HG02938 (cell line): ENCODE data around the gene KIAA0825.
A peak's percentile ranks its signal among the peaks of the same experiment; 100 is the strongest.
"Not testable (repeated sequence)": the region's sequence is repeated elsewhere in the genome, so short reads cannot be mapped to it uniquely, and the experiment has no call there.

Experiments
- ATAC-seq: cut with Tn5 transposase; IDR thresholded peaks from one replicate; pipeline ENCODE4 v1.9.1; 2021; ENCODE audit warnings: mild to moderate bottlenecking, moderate library complexity; ENCODE audit not compliant: unreplicated experiment

Gene KIAA0825

GRCh38 chr5:94595281-94595840 is 23.0 kb downstream of the KIAA0825 start:
- no peak for ATAC-seq

- ATAC-seq: peak; percentile 81
Observed at GRCh38 chr5:94577466-94578245, 40.7 kb downstream of the KIAA0825 start.

- ATAC-seq: no peak
Observed at GRCh38 chr5:94575196-94575595, 43.2 kb downstream of the KIAA0825 start.

GRCh38 chr5:94573349-94573748 is 45.1 kb downstream of the KIAA0825 start:
- not testable (repeated sequence) for ATAC-seq

- ATAC-seq: no peak
Observed at GRCh38 chr5:94571415-94571814, 47.0 kb downstream of the KIAA0825 start.

GRCh38 chr5:94564812-94565211 is 53.6 kb downstream of the KIAA0825 start:
- no peak for ATAC-seq

- no peak for ATAC-seq
Observed at GRCh38 chr5:94562327-94562971, 56.0 kb downstream of the KIAA0825 start.

- ATAC-seq: no peak
Observed at GRCh38 chr5:94558028-94558427, 60.4 kb downstream of the KIAA0825 start.

GRCh38 chr5:94551858-94552257 is 66.5 kb downstream of the KIAA0825 start:
- ATAC-seq: no peak

- no peak for ATAC-seq
Observed at GRCh38 chr5:94545870-94546625, 72.4 kb downstream of the KIAA0825 start.

- ATAC-seq: no peak
Observed at GRCh38 chr5:94544875-94545547, 73.4 kb downstream of the KIAA0825 start.

- no peak for ATAC-seq
Observed at GRCh38 chr5:94544031-94544650, 74.3 kb downstream of the KIAA0825 start.

- no peak for ATAC-seq
Observed at GRCh38 chr5:94540856-94541494, 77.4 kb downstream of the KIAA0825 start.

GRCh38 chr5:94538260-94538659 is 80.1 kb downstream of the KIAA0825 start:
- ATAC-seq: no peak

GRCh38 chr5:94526706-94527105 is 91.7 kb downstream of the KIAA0825 start:
- ATAC-seq: no peak

- peak; percentile 85 for ATAC-seq
Observed at GRCh38 chr5:94524841-94525697, 93.3 kb downstream of the KIAA0825 start.

GRCh38 chr5:94523018-94523417 is 95.4 kb downstream of the KIAA0825 start:
- no peak for ATAC-seq

- no peak for ATAC-seq
Observed at GRCh38 chr5:94522117-94522516, 96.3 kb downstream of the KIAA0825 start.
